CD4-positive, alpha-beta T cell (primary cell): Measurements from ENCODE around the gene MNAT1. TPM values are rescaled to one million over a fixed set of nuclear protein-coding genes. Genes with fewer than 3 reads are reported as not detected.
A peak's percentile ranks its signal among the peaks of the same experiment; 100 is the strongest.

Experiments used
- ATAC-seq: fragments of 200-7000 bp; cut with Tn5 transposase; one replicate; pipeline ENCODE4 v1.10.0; 2022; ENCODE audit warnings: mild to moderate bottlenecking; ENCODE audit not compliant: poor library complexity
- CTCF ChIA-PET: fragments of 350-600 bp; sonication (Branson Sonifier 250); formaldehyde crosslinking; loops from one replicate; lab custom pipeline; 2021; ENCODE audit warnings: antibody characterized with exemption, inconsistent platforms; lab: Charles Lee
- POLR2A ChIA-PET: fragments of 350-600 bp; sonication (Branson Sonifier 250); formaldehyde crosslinking; loops from one replicate; lab custom pipeline; 2021; ENCODE audit warnings: antibody characterized with exemption, inconsistent platforms; lab: Charles Lee
- DNase-seq, 14 experiments: peaks; one replicate each; pipeline ENCODE4 v3.0.0-alpha.2; 2013 to 2020; ENCODE audit warnings: mixed read lengths in 2 of 14
- H3K27ac ChIP-seq, 2 donors: one replicate each; pipeline versions ENCODE4 v1.5.1 to v1.7.0; 2013; ENCODE audit warnings: low read length in 2 of 2, low read depth in 1 of 2, mild to moderate bottlenecking in 1 of 2
- H3K27me3 ChIP-seq, 2 experiments: 1 replicate in 1 of 2; 2 replicates in 1 of 2; pipeline versions ENCODE4 v1.6.1 to v1.7.0; 2013; ENCODE audit warnings: low read length in 2 of 2, control low read depth in 1 of 2, mild to moderate bottlenecking in 1 of 2, moderate library complexity in 1 of 2; ENCODE audit not compliant: insufficient read depth in 2 of 2, control insufficient read depth in 1 of 2
- H3K36me3 ChIP-seq: one replicate; pipeline ENCODE4 v1.6.1; 2013; ENCODE audit warnings: low read length, control low read depth; ENCODE audit not compliant: insufficient read depth
- H3K4me1 ChIP-seq: one replicate; pipeline ENCODE4 v1.6.1; 2013; ENCODE audit warnings: low read length, control low read depth; ENCODE audit not compliant: insufficient read depth
- H3K4me3 ChIP-seq: one replicate; pipeline ENCODE4 v1.5.1; 2013; ENCODE audit warnings: mild to moderate bottlenecking, low read length, moderate library complexity
- H3K9me3 ChIP-seq, 2 experiments: 1 replicate in 1 of 2; 2 replicates in 1 of 2; pipeline versions ENCODE4 v1.6.1 to v1.7.0; 2013; ENCODE audit warnings: low read length in 2 of 2, mild to moderate bottlenecking in 2 of 2, control low read depth in 1 of 2, moderate library complexity in 1 of 2; ENCODE audit not compliant: control insufficient read depth in 1 of 2, insufficient read depth in 1 of 2
- H3K27ac Mint-ChIP-seq: one replicate; pipeline ENCODE4 v1.8.0; 2020; ENCODE audit warnings: mixed read lengths
- H3K27me3 Mint-ChIP-seq: one replicate; pipeline ENCODE4 v1.8.0; 2021; ENCODE audit warnings: mixed read lengths
- H3K36me3 Mint-ChIP-seq: one replicate; pipeline ENCODE4 v1.8.0; 2021; ENCODE audit warnings: low read depth, mixed read lengths
- H3K4me1 Mint-ChIP-seq: one replicate; pipeline ENCODE4 v1.8.0; 2021; ENCODE audit warnings: low read depth, mixed read lengths
- H3K4me3 Mint-ChIP-seq: one replicate; pipeline ENCODE4 v1.8.0; 2020; ENCODE audit warnings: mild to moderate bottlenecking, mixed read lengths
- H3K9me3 Mint-ChIP-seq: one replicate; pipeline ENCODE4 v1.8.0; 2020; ENCODE audit warnings: mixed read lengths
- intact Hi-C, 2 experiments: fragments of 100-400 bp; cut with DNase I in 1 of 2; cut with micrococcal nuclease in 1 of 2; formaldehyde crosslinking; loops; one replicate each; pipeline versions ENCODE4 v1.15.1 to v1.9.0; 2023 to 2025; cut with DNase I, micrococcal nuclease
- total RNA-seq, 174 experiments: library from RNA in 2 of 174; stranded (reverse) in 2 of 174; gene quantifications; one replicate each; pipeline ENCODE4 v1.2.3 and lab custom pipeline; 2021 to 2026
- TF ChIP-seq, protein P1 (sequence below): fragments of 200-600 bp; IDR thresholded peaks from one replicate; pipeline ENCODE4 v1.8.0; 2022; ENCODE audit warnings: antibody characterized with exemption, mild to moderate bottlenecking

Gene MNAT1
- total RNA-seq, 2 experiments from 2014 or later: 15.4 to 15.9 TPM

- POLR2A ChIA-PET: no interaction called here
- ATAC-seq: no peak
Observed at GRCh38 chr14:60839657-60840056, 105.1 kb downstream of the MNAT1 start.

DNA sequence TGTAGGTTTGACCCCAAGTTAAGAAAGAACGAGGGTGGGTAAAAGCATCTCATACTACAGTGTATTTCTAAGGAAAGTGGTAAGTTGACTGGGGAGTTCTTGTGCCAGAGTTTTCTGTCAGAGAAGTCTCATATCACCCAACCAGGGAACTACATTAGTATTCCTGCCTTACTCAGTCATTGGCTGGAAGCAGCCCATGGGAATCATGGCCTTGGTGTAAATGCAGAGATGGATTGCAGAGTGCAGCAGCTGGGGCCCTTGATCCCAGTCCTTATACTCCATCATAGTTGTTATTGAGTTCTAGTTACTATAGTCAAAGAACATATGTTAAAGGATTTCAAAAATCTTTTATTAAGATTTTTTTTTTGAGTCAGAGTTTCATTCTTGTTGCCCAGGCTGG is 105.8 kb downstream of the MNAT1 start:
- ChIA-PET POLR2A (no interaction called here), CTCF (no interaction called here)
- TF ChIP-seq, protein P1, sequence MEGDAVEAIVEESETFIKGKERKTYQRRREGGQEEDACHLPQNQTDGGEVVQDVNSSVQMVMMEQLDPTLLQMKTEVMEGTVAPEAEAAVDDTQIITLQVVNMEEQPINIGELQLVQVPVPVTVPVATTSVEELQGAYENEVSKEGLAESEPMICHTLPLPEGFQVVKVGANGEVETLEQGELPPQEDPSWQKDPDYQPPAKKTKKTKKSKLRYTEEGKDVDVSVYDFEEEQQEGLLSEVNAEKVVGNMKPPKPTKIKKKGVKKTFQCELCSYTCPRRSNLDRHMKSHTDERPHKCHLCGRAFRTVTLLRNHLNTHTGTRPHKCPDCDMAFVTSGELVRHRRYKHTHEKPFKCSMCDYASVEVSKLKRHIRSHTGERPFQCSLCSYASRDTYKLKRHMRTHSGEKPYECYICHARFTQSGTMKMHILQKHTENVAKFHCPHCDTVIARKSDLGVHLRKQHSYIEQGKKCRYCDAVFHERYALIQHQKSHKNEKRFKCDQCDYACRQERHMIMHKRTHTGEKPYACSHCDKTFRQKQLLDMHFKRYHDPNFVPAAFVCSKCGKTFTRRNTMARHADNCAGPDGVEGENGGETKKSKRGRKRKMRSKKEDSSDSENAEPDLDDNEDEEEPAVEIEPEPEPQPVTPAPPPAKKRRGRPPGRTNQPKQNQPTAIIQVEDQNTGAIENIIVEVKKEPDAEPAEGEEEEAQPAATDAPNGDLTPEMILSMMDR: no peak
- H3K9me3 ChIP-seq: peaks cover 0 to 9% of the 10 kb centered on the region in 2 experiments
- no peaks in the 10 kb centered on the region for H3K4me1 Mint-ChIP-seq
- H3K4me3 ChIP-seq: no peak overlapping the region
- H3K9me3 Mint-ChIP-seq: peaks cover 4% of the 10 kb centered on the region
- no peak overlapping the region for H3K4me3 Mint-ChIP-seq
- no peaks in the 10 kb centered on the region for H3K27me3 ChIP-seq
- no peaks in the 10 kb centered on the region for H3K27me3 Mint-ChIP-seq
- no peak overlapping the region for H3K27ac Mint-ChIP-seq
- intact Hi-C loops: no loop called here
- no peak overlapping the region for H3K27ac ChIP-seq
- no peak for DNase-seq
- H3K36me3 ChIP-seq: peaks cover 8% of the 10 kb centered on the region
- no peak for ATAC-seq
- H3K4me1 ChIP-seq: no peaks in the 10 kb centered on the region
- peaks cover 48% of the 10 kb centered on the region for H3K36me3 Mint-ChIP-seq

More at GRCh38 chr14:60839657-60840056, 105.1 kb downstream of the MNAT1 start:
- DNase-seq: no peak
- Histone ChIP-seq H3K27ac (no peak overlapping the region), H3K9me3 (peaks cover 0 to 9% of the 10 kb centered on the region in 2 experiments), H3K36me3 (peaks cover 8% of the 10 kb centered on the region), H3K4me1 (no peaks in the 10 kb centered on the region), H3K4me3 (no peak overlapping the region), H3K27me3 (no peaks in the 10 kb centered on the region)
- Mint-ChIP-seq H3K27me3 (no peaks in the 10 kb centered on the region), H3K4me3 (no peak overlapping the region), H3K27ac (no peak overlapping the region), H3K4me1 (no peaks in the 10 kb centered on the region), H3K36me3 (peaks cover 54% of the 10 kb centered on the region), H3K9me3 (peaks cover 9% of the 10 kb centered on the region)
- CTCF ChIA-PET: no interaction called here
- TF ChIP-seq, protein P1: no peak
- intact Hi-C loops: no loop called here

GRCh38 chr14:60845523-60845922 is 111.0 kb downstream of the MNAT1 start:
- POLR2A ChIA-PET: no interaction called here
- Mint-ChIP-seq H3K4me1 (no peaks in the 10 kb centered on the region), H3K36me3 (peaks cover 64% of the 10 kb centered on the region), H3K27me3 (no peaks in the 10 kb centered on the region), H3K9me3 (peaks cover 11% of the 10 kb centered on the region), H3K27ac (no peak overlapping the region), H3K4me3 (no peak overlapping the region)
- ATAC-seq: no peak
- H3K27ac ChIP-seq: no peak overlapping the region
- no peaks in the 10 kb centered on the region for H3K27me3 ChIP-seq
- H3K9me3 ChIP-seq: peaks cover 0 to 5% of the 10 kb centered on the region in 2 experiments
- TF ChIP-seq, protein P1: no peak
- H3K4me1 ChIP-seq: no peaks in the 10 kb centered on the region
- peak in 1 of 14 experiments; percentile 1 for DNase-seq
- CTCF ChIA-PET: no interaction called here
- intact Hi-C loops: no loop called here
- H3K4me3 ChIP-seq: no peak overlapping the region
- H3K36me3 ChIP-seq: peaks cover 2% of the 10 kb centered on the region
